ENCODE measurements around the gene SNX1.

DNA sequence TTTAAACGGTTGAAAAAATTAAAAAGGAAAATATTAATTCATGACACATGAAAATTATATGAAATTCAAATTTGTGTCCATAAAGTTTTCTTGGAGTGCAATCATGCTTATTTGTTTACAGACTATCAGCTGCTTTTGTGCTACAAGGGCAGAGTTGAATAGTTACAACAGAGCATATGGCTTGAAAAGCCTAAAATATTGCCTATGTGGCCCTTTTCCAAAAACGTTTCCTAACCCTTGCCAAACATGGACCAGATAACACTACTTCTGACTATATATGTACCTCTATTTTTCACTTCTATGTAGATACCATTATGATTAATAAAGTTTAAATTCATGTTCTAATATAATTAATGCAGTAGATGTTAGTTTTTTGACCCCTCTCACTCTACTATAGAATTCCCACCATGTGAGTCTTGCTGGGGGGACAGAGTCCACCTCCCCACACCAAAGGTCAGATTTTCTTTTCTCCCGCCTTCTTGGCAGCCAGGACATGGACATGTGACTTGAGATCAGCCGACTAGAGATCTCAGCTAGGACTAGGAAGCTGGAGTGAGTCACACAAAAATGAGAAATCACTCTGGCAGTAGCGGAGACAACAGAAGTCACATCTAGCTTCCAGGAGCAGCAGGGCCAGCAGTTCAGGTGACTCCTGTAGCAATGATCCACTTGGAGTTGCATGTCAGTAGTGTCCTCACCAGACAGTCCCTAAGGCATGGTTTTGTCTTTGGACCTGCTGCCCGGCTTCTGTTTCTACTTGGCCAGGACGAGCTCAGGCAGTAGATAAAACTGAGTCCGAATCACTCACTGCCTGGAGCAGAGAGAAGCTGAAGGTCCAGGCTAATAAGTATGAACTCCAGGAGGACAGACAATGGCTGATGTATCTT is 24.6 kb upstream of the SNX1 start:
- TF ChIP-seq, protein P1, sequence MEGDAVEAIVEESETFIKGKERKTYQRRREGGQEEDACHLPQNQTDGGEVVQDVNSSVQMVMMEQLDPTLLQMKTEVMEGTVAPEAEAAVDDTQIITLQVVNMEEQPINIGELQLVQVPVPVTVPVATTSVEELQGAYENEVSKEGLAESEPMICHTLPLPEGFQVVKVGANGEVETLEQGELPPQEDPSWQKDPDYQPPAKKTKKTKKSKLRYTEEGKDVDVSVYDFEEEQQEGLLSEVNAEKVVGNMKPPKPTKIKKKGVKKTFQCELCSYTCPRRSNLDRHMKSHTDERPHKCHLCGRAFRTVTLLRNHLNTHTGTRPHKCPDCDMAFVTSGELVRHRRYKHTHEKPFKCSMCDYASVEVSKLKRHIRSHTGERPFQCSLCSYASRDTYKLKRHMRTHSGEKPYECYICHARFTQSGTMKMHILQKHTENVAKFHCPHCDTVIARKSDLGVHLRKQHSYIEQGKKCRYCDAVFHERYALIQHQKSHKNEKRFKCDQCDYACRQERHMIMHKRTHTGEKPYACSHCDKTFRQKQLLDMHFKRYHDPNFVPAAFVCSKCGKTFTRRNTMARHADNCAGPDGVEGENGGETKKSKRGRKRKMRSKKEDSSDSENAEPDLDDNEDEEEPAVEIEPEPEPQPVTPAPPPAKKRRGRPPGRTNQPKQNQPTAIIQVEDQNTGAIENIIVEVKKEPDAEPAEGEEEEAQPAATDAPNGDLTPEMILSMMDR (IDR thresholded peaks at IDR 0.05), result no peak
- TF ChIP-seq POLR2A (IDR thresholded peaks at IDR 0.05), result no peak
